WI38 (cell line): ENCODE results near the gene SERPINF2.
"Not testable (repeated sequence)": the region's sequence is repeated elsewhere in the genome, so short reads cannot be mapped to it uniquely, and the experiment has no call there.

Experiments
- H3K4me3 ChIP-seq: 2 replicates; pipeline ENCODE4 v1.5.1; 2011; ENCODE audit warnings: low read depth, mild to moderate bottlenecking, control low read depth, low read length
- TF ChIP-seq, protein P1 (sequence below): IDR thresholded peaks from 2 replicates; pipeline ENCODE4 v1.5.1; 2012; ENCODE audit warnings: low read depth, mild to moderate bottlenecking, control low read depth, low read length

Gene SERPINF2

DNA sequence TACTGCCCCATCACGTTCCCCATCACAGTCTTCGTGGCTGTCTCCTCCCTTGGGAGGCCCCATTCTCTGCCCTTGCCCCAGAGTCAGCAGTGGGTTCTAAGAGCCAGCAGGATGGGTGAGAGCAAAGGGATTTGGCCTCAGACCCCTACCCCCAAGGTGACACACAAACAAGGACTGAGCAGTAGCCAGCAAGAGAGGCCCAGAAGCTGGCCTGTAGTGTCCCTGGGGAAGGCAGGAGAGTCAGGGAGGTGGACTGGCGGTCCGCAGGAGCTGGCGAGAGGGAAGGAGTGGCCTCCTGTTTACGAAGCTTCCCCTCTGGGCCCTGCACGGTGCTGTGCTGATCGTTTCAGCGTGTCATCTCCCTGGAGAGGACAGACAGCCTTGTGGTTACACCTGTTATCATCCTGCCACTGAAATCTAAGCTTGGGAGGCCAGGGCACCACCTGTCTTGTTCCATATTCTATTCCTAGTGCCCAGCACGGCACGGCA is 9.8 kb upstream of the SERPINF2 start:
- TF ChIP-seq, protein P1, sequence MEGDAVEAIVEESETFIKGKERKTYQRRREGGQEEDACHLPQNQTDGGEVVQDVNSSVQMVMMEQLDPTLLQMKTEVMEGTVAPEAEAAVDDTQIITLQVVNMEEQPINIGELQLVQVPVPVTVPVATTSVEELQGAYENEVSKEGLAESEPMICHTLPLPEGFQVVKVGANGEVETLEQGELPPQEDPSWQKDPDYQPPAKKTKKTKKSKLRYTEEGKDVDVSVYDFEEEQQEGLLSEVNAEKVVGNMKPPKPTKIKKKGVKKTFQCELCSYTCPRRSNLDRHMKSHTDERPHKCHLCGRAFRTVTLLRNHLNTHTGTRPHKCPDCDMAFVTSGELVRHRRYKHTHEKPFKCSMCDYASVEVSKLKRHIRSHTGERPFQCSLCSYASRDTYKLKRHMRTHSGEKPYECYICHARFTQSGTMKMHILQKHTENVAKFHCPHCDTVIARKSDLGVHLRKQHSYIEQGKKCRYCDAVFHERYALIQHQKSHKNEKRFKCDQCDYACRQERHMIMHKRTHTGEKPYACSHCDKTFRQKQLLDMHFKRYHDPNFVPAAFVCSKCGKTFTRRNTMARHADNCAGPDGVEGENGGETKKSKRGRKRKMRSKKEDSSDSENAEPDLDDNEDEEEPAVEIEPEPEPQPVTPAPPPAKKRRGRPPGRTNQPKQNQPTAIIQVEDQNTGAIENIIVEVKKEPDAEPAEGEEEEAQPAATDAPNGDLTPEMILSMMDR: no peak
- no peak overlapping the region for H3K4me3 ChIP-seq

DNA sequence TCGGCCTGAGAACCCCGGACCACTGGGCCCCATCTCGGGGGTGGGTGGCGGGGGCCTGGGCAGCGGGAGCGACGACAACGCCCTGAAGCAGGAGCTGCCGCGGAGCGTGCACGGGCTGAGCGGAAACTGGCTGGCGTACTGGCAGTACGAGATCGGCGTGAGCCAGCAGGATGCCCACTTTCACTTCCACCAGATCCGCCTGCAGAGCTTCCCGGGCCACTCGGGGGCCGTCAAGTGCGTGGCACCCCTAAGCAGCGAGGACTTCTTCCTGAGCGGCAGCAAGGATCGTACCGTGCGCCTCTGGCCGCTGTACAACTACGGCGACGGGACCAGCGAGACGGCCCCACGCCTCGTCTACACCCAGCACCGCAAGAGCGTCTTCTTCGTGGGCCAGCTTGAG is 8.9 kb upstream of the SERPINF2 start:
- TF ChIP-seq, protein P1: no peak
- H3K4me3 ChIP-seq: no peak overlapping the region

DNA sequence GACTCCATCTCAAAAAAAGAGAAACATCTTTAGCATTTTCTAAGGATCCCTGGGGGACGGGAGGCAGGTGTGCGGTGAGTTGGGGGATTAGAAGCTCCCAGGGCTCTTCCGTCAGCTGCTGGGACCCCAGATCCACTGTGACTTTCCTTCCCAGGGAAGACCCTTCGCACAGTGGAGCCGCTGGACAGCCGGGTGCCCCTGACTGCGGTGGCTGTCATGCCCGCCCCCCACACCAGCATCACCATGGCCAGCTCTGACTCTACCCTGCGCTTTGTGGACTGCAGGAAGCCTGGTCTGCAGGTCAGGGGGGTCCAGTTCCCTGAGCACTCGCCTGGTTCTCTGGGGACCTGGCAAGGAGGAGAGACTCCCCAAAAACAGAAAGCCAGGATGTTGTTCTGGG is 7.3 kb upstream of the SERPINF2 start:
- TF ChIP-seq, protein P1: no peak
- H3K4me3 ChIP-seq: no peak overlapping the region

DNA sequence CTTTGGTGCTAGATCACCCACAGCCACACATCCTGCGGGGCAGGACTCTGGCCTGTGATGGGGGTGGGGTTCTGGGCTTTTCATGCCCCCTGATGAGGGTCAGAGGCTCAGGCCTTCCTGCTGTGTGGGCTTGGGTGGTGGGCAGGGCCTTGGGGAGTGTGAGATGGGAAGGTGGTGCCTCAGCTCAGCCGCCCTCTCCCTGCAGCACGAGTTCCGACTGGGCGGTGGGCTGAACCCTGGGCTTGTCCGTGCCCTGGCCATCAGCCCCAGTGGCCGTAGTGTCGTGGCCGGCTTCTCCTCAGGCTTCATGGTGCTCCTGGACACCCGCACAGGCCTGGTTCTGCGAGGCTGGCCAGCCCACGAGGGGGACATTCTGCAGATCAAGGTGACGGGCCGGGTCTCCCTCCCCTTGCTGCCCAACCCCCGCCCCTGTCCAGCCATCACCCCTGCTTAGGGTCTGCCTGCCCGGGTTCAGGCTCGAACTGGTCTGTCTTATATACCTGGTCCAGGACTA is 6.8 kb upstream of the SERPINF2 start:
- H3K4me3 ChIP-seq: no peak overlapping the region
- TF ChIP-seq, protein P1: no peak

DNA sequence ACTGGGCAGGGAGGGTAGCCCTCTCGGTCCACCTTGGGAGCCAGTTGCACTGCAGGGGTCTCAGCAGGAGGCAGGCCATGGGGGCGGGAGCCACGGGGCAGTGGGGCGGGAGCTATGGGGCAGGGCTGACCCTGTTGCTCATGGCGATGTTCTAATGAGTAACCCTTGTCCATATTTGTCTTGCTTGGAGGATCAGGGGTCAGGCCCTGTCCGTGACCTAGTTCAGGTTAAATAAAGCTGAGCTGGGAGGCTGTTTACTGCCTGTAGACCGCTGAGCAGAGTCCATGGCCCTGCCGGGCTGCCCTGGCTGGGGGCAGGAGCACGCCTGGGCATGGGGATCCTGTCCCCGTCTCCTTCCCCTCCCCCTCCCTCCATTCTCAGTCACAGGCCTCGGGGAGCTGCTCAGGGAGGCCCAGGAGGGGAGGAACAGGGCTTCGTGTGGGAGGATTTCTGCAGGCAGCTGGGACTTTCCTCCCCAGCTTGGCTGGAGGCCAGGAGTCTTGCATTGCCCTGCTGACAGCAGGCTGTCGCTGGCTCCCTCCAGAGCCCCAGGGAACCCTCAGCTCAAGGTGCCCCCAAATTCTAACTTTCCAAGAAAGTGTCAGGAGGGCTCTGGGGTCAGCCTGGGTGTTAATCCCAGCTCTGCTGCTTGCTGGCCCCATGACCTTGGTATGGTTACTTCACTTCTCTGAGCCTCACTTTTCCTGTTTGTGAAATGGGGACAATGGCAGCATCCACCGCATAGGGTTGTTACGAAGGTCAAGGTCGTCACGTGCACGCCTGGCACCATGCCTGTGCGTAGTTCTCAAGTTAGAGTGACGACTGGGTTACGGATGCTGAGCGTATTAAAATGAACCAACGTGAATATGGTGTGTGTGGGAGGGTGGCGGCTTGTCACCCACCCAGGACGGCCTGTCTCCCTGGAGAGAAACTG is 6.1 kb upstream of the SERPINF2 start:
- TF ChIP-seq, protein P1: no peak
- H3K4me3 ChIP-seq: no peak overlapping the region

DNA sequence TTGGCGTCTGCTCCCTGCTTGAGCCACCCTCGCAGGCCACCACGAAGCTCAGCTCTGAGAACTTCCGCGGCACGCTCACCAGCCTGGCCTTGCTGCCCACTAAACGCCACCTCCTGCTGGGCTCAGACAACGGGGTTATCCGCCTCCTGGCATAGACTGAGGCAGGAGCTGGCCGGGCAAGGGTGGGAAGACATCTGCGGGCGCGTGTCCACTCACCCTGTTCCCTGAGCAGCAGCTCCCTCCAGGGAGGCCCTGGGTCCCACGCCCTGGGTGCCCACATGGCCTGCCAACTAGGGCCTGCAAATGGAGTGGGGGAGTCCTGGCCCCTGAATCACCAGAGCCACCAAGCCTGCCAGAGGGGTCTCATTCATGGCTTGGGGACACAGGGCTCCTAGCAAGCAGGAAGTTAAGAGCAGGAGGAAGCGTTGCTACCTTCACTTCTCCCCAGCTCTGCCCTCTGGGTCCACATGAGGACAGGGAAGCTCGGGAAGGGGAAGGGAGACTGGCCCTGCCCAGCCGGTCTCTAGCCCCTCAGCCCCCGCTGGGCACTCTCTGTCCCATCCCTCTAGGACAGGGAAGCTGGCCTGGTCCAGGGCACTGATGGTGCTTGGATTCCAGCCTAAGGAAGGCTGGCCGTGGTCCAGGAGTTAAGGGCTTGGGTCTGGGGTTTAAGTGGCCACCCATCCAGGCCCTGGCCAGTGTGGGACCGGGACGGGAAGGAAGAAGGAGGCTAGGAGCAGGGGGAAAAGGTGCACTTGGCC is 5.0 kb upstream of the SERPINF2 start:
- H3K4me3 ChIP-seq: no peak overlapping the region
- TF ChIP-seq, protein P1: no peak

- H3K4me3 ChIP-seq: not testable (repeated sequence)
Observed at GRCh38 chr17:1741899-1742298, 772 bp upstream of the SERPINF2 start.
